ENCODE measurements around the gene AKR7A3. TPM values are rescaled to one million over a fixed set of nuclear protein-coding genes. Genes with fewer than 3 reads are reported as not detected.

Gene AKR7A3

DNA sequence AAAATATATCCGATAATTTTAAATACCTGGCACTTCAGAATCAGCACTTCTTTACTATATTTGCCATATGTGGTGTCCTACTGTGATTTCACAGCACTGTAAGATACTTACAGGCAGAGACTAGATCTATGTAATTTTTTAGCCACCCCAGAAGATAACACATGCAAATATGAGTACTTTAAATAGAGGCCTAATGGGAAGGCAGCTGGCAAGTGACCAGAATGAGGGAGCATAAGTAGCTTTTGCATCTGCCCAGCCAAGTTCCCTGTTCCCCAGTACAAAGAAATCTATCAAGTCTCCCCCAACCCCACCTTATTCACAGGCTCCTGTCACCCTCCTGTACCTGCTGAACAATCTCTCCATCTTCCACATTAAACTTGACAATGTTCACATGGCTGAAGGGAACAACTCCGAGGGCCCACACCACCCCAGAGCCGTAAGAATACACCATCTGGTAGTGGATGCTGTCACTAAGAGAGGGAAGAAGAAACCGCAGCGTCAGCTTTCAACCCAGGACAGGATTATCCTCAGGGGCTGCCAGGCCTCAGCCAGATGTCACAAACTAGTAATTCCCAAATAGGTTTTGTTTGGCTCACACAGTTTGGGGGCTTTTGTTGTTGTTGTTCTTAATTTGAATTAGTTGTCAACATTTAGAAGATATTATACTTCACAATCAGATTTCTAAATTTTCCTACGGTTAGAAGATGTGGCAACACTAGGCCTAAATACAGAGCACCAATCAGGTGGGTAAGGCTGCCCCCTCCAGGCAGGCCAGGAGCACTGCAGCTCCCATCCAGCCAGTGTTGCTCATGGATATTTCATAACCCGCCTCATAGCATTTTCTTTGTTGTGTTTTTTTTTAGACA is 47.7 kb downstream of the AKR7A3 start:
- WGBS, 2 donors (ENCODE audit: extremely low coverage in 2 of 2, insufficient read length in 2 of 2, insufficient replicate concordance in 1 of 2), result no CpG with 5 or more reads among the region's 7 CpGs
- H3K4me2 ChIP-seq (ENCODE audit: insufficient read depth, low read length, poor library complexity, severe bottlenecking), result no peak overlapping the region
- no peak overlapping the region for H4K91ac ChIP-seq (ENCODE audit: low read depth, low read length, poor library complexity)
- no peak overlapping the region for H2BK120ac ChIP-seq (ENCODE audit: low read depth, low read length)
- H4K8ac ChIP-seq (ENCODE audit: low read depth, low read length), result no peak overlapping the region
- H3K4me3 ChIP-seq (ENCODE audit: low read length in 2 of 2), result no peak overlapping the region
- H2BK5ac ChIP-seq (ENCODE audit: low read length), result no peak overlapping the region
- H2BK12ac ChIP-seq (ENCODE audit: low read length), result no peak overlapping the region
- no peaks in the 10 kb centered on the region for H3K27me3 ChIP-seq (ENCODE audit: control insufficient read depth in 3 of 3, insufficient read depth in 3 of 3, low read depth in 1 of 3, low read length in 3 of 3)
- H3K14ac ChIP-seq (ENCODE audit: low read length), result no peak overlapping the region
- no peak overlapping the region for H3K27ac ChIP-seq (replicated peaks; ENCODE audit: low read length)
- H3K18ac ChIP-seq (ENCODE audit: low read length), result no peak overlapping the region
- H3K36me3 ChIP-seq (replicated peaks in 1 of 2; ENCODE audit: control insufficient read depth in 2 of 2, insufficient read depth in 2 of 2, low read length in 2 of 2), result peaks cover 53 to 86% of the 10 kb centered on the region in 2 donors
- H2AK5ac ChIP-seq (ENCODE audit: low read depth, low read length), result no peak overlapping the region
- no peaks in the 10 kb centered on the region for H3K79me1 ChIP-seq (ENCODE audit: low read depth, low read length)
- H3K4me1 ChIP-seq (ENCODE audit: control insufficient read depth in 2 of 2, insufficient read depth in 1 of 2, low read depth in 1 of 2, low read length in 2 of 2), result no peaks in the 10 kb centered on the region
- peak; percentile 12 for DNase-seq (ENCODE audit: low spot score)
- no peaks in the 10 kb centered on the region for H3K9me3 ChIP-seq (replicated peaks in 1 of 2; ENCODE audit: control insufficient read depth in 2 of 2, insufficient read depth in 1 of 2, low read depth in 1 of 2, low read length in 2 of 2)
- H3K23ac ChIP-seq (ENCODE audit: low read depth, low read length, poor library complexity), result no peak overlapping the region
- H2AFZ ChIP-seq (ENCODE audit: low read length), result no peak overlapping the region
- H3K4ac ChIP-seq (ENCODE audit: low read length), result no peak overlapping the region
- no peak overlapping the region for H2BK15ac ChIP-seq (ENCODE audit: low read length)
- H3K9ac ChIP-seq (ENCODE audit: low read depth, low read length, poor library complexity), result no peak overlapping the region

GRCh38 chr1:19239876-19240275 is 48.7 kb downstream of the AKR7A3 start:
- H3K4ac ChIP-seq (ENCODE audit: low read length), result no peak overlapping the region
- H2BK5ac ChIP-seq (ENCODE audit: low read length), result no peak overlapping the region
- H3K79me1 ChIP-seq (ENCODE audit: low read depth, low read length), result no peaks in the 10 kb centered on the region
- no peak overlapping the region for H3K4me2 ChIP-seq (ENCODE audit: insufficient read depth, low read length, poor library complexity, severe bottlenecking)
- H3K4me1 ChIP-seq (ENCODE audit: control insufficient read depth in 2 of 2, insufficient read depth in 1 of 2, low read depth in 1 of 2, low read length in 2 of 2), result no peaks in the 10 kb centered on the region
- H3K27ac ChIP-seq (replicated peaks; ENCODE audit: low read length), result no peak overlapping the region
- no peak overlapping the region for H2BK15ac ChIP-seq (ENCODE audit: low read length)
- H4K8ac ChIP-seq (ENCODE audit: low read depth, low read length), result no peak overlapping the region
- no peak overlapping the region for H3K14ac ChIP-seq (ENCODE audit: low read length)
- no peak overlapping the region for H2BK120ac ChIP-seq (ENCODE audit: low read depth, low read length)
- peaks cover 56 to 93% of the 10 kb centered on the region in 2 donors for H3K36me3 ChIP-seq (replicated peaks in 1 of 2; ENCODE audit: control insufficient read depth in 2 of 2, insufficient read depth in 2 of 2, low read length in 2 of 2)
- no peak overlapping the region for H4K91ac ChIP-seq (ENCODE audit: low read depth, low read length, poor library complexity)
- H2BK12ac ChIP-seq (ENCODE audit: low read length), result no peak overlapping the region
- H2AFZ ChIP-seq (ENCODE audit: low read length), result no peak overlapping the region
- WGBS, 2 donors (ENCODE audit: extremely low coverage in 2 of 2, insufficient read length in 2 of 2, insufficient replicate concordance in 1 of 2), result no CpG with 5 or more reads among the region's 7 CpGs
- H2AK5ac ChIP-seq (ENCODE audit: low read depth, low read length), result no peak overlapping the region
- H3K18ac ChIP-seq (ENCODE audit: low read length), result no peak overlapping the region
- no peak overlapping the region for H3K4me3 ChIP-seq (ENCODE audit: low read length in 2 of 2)
- no peaks in the 10 kb centered on the region for H3K27me3 ChIP-seq (ENCODE audit: control insufficient read depth in 3 of 3, insufficient read depth in 3 of 3, low read depth in 1 of 3, low read length in 3 of 3)
- DNase-seq (ENCODE audit: low spot score), result no peak
- H3K23ac ChIP-seq (ENCODE audit: low read depth, low read length, poor library complexity), result no peak overlapping the region
- no peaks in the 10 kb centered on the region for H3K9me3 ChIP-seq (replicated peaks in 1 of 2; ENCODE audit: control insufficient read depth in 2 of 2, insufficient read depth in 1 of 2, low read depth in 1 of 2, low read length in 2 of 2)
- no peak overlapping the region for H3K9ac ChIP-seq (ENCODE audit: low read depth, low read length, poor library complexity)

DNA sequence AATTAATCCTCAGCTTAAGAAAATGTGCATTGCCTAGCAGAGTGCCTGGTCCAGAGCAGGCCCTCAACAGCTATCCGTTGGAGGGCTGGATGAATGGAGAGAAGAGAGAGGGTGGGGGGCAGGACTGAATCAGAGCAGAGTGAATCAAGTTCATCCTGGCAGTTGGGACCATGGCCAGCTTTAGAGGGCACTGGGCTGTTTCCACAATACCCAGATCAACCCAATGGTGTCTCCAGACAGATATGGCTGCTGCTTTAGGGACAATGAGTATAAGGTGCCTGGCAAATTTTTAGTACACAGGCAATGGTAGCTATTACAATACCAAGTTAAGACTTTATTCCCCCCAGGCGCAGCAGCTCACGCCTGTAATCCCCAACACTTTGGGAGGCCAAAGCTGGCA is 54.3 kb downstream of the AKR7A3 start:
- no peak overlapping the region for H2AK5ac ChIP-seq (ENCODE audit: low read depth, low read length)
- no peaks in the 10 kb centered on the region for H3K4me1 ChIP-seq (ENCODE audit: control insufficient read depth in 2 of 2, insufficient read depth in 1 of 2, low read depth in 1 of 2, low read length in 2 of 2)
- H3K4me2 ChIP-seq (ENCODE audit: insufficient read depth, low read length, poor library complexity, severe bottlenecking), result no peak overlapping the region
- H3K79me1 ChIP-seq (ENCODE audit: low read depth, low read length), result no peaks in the 10 kb centered on the region
- H4K8ac ChIP-seq (ENCODE audit: low read depth, low read length), result no peak overlapping the region
- H2AFZ ChIP-seq (ENCODE audit: low read length), result no peak overlapping the region
- no peak overlapping the region for H3K9ac ChIP-seq (ENCODE audit: low read depth, low read length, poor library complexity)
- no peak overlapping the region for H3K23ac ChIP-seq (ENCODE audit: low read depth, low read length, poor library complexity)
- H2BK120ac ChIP-seq (ENCODE audit: low read depth, low read length), result no peak overlapping the region
- H4K91ac ChIP-seq (ENCODE audit: low read depth, low read length, poor library complexity), result no peak overlapping the region
- peaks cover 56 to 90% of the 10 kb centered on the region in 2 donors for H3K36me3 ChIP-seq (replicated peaks in 1 of 2; ENCODE audit: control insufficient read depth in 2 of 2, insufficient read depth in 2 of 2, low read length in 2 of 2)
- H3K18ac ChIP-seq (ENCODE audit: low read length), result no peak overlapping the region
- H3K9me3 ChIP-seq (replicated peaks in 1 of 2; ENCODE audit: control insufficient read depth in 2 of 2, insufficient read depth in 1 of 2, low read depth in 1 of 2, low read length in 2 of 2), result no peaks in the 10 kb centered on the region
- H3K4ac ChIP-seq (ENCODE audit: low read length), result no peak overlapping the region
- H2BK15ac ChIP-seq (ENCODE audit: low read length), result no peak overlapping the region
- no peak overlapping the region for H3K14ac ChIP-seq (ENCODE audit: low read length)
- H3K27ac ChIP-seq (replicated peaks; ENCODE audit: low read length), result no peak overlapping the region
- H3K4me3 ChIP-seq (ENCODE audit: low read length in 2 of 2), result no peak overlapping the region
- H2BK5ac ChIP-seq (ENCODE audit: low read length), result no peak overlapping the region
- H2BK12ac ChIP-seq (ENCODE audit: low read length), result no peak overlapping the region
- H3K27me3 ChIP-seq (ENCODE audit: control insufficient read depth in 3 of 3, insufficient read depth in 3 of 3, low read depth in 1 of 3, low read length in 3 of 3), result no peaks in the 10 kb centered on the region
- WGBS, 2 donors (ENCODE audit: extremely low coverage in 2 of 2, insufficient read length in 2 of 2, insufficient replicate concordance in 1 of 2), result no CpG with 5 or more reads among the region's 3 CpGs
- DNase-seq (ENCODE audit: low spot score), result no peak

Small RNAs within 50 kb of the gene (small RNA-seq; reads per million reads assigned to genes)
- not detected for gene RNU6-1099P (ENCODE audit: insufficient read depth)
